ENCODE measurements around the gene PSMB7. TPM values are rescaled to one million over a fixed set of nuclear protein-coding genes. Genes with fewer than 3 reads are reported as not detected.

Gene PSMB7
- total and polyA plus RNA-seq, 2 of the 8 experiments (the other 6 are each of a cell fraction or from before 2014, with no cell fraction given) = 222 to 357 TPM

- H3K4me3 ChIP-seq (ENCODE audit: extremely low read depth in 1 of 4, insufficient read depth in 2 of 4, low read depth in 3 of 4, low read length in 4 of 4) = no peak overlapping the region
- no peak overlapping the region for H3K14ac ChIP-seq (ENCODE audit: insufficient read length)
- ChIA-PET CTCF (ENCODE audit: partially characterized antibody) (interaction anchor here (1.1 to 2.9 kb wide), 6 partner anchors 8 to 218 kb away, joined by 3 to 12 read pairs (median 4); no protein-coding TSS in a partner anchor), POLR2A (ENCODE audit: partially characterized antibody) (interaction anchor here (2.5 kb wide), 1 partner anchor 10 kb away, joined by 9 read pairs; no protein-coding TSS in a partner anchor)
- no peaks in the 10 kb centered on the region for H3K79me2 ChIP-seq (ENCODE audit: control insufficient read depth in 1 of 2, insufficient read depth in 2 of 2, low read length in 2 of 2)
- FAIRE-seq (no peak), DNase-seq (ENCODE audit: low read depth in 1 of 2, low spot score in 2 of 2) (no peak)
- peaks cover 0 to 12% (median 6%) of the 10 kb centered on the region in 4 experiments; a peak in 5 of 7 replicates for H3K4me1 ChIP-seq (replicated peaks in 1 of 4; ENCODE audit: control insufficient read depth in 3 of 4, insufficient read depth in 4 of 4, low read length in 3 of 4)
- H3K36me3 ChIP-seq (ENCODE audit: control insufficient read depth in 2 of 4, insufficient read depth in 4 of 4, low read length in 3 of 4) = peaks cover 0 to 12% (median 0%) of the 10 kb centered on the region in 4 experiments; a peak in 3 of 8 replicates
- H3K4me2 ChIP-seq (ENCODE audit: insufficient read depth in 1 of 2, low read depth in 2 of 2, low read length in 2 of 2) = no peak overlapping the region
- no peak overlapping the region for H3K9ac ChIP-seq (replicated peaks in 1 of 4; ENCODE audit: extremely low read depth in 1 of 4, low read depth in 3 of 4, low read length in 3 of 4)
- H3K18ac ChIP-seq (ENCODE audit: extremely low read depth, low read length) = no peak overlapping the region
- H4K8ac ChIP-seq (ENCODE audit: extremely low read depth, insufficient read depth, low read length) = no peak overlapping the region
- H3K4ac ChIP-seq (replicated peaks; ENCODE audit: insufficient read length, low read depth, low read length) = no peak overlapping the region
- no peak overlapping the region for H2AFZ ChIP-seq (ENCODE audit: low read length)
- no peak overlapping the region for H3K27ac ChIP-seq (ENCODE audit: low read depth, low read length)
- H4K20me1 ChIP-seq (replicated peaks in 1 of 2; ENCODE audit: control insufficient read depth in 1 of 2, insufficient read depth in 2 of 2, low read length in 2 of 2) = peaks cover 2 to 20% of the 10 kb centered on the region in 2 experiments
- H2BK120ac ChIP-seq (replicated peaks; ENCODE audit: low read depth, low read length) = no peak overlapping the region
- H2BK15ac ChIP-seq (ENCODE audit: low read length) = no peak overlapping the region
- no peak overlapping the region for H2BK20ac ChIP-seq (ENCODE audit: low read length)
- no peak overlapping the region for H4K91ac ChIP-seq (replicated peaks; ENCODE audit: insufficient read length, low read length)
- no peak overlapping the region for H2BK12ac ChIP-seq (ENCODE audit: low read depth, low read length)
- no peak overlapping the region for H3K56ac ChIP-seq (replicated peaks; ENCODE audit: insufficient read length, low read depth, low read length)
- no peak overlapping the region for H4K5ac ChIP-seq (ENCODE audit: insufficient read length, low read depth, low read length)
- H2BK5ac ChIP-seq (ENCODE audit: low read depth, low read length) = no peak overlapping the region
- TF ChIP-seq RXRA (IDR thresholded peaks at IDR 0.05; ENCODE audit: insufficient read depth, low read depth, low read length) (no peak), SRF (IDR thresholded peaks at IDR 0.05; ENCODE audit: low read depth, low read length) (no peak), TCF12 (IDR thresholded peaks at IDR 0.05; ENCODE audit: low read depth, low read length) (no peak), ATF2 (IDR thresholded peaks at IDR 0.05; ENCODE audit: low read length) (no peak), RFX5 (IDR thresholded peaks at IDR 0.05; ENCODE audit: borderline replicate concordance, low read depth, low read length) (no peak)
- H3K79me1 ChIP-seq (ENCODE audit: low read depth, low read length) = no peaks in the 10 kb centered on the region; the same call in 1 of the 2 replicates
- H2AK5ac ChIP-seq (ENCODE audit: low read depth, low read length) = no peak overlapping the region
- no peaks in the 10 kb centered on the region for H3K27me3 ChIP-seq (replicated peaks in 1 of 4; ENCODE audit: control insufficient read depth in 3 of 4, extremely low read depth in 1 of 4, insufficient read depth in 3 of 4, low read length in 3 of 4)
- no peaks in the 10 kb centered on the region for H3K9me3 ChIP-seq (ENCODE audit: insufficient read depth in 2 of 2, low read depth in 1 of 2, low read length in 1 of 2)
- 92% methylated on average over 6 of the region's 14 CpGs; no CpG with 5 or more reads in 1 of the 2 experiments for WGBS, 2 experiments (ENCODE audit: extremely low coverage in 1 of 2, insufficient coverage in 1 of 2, insufficient read length in 1 of 2, insufficient replicate concordance in 2 of 2, low coverage in 1 of 2, low lambda C conversion rate in 2 of 2, missing lambda C conversion rate in 1 of 2)
- no peak overlapping the region for H3K23ac ChIP-seq (ENCODE audit: insufficient read length)
- H3K23me2 ChIP-seq (ENCODE audit: low read depth, low read length) = no peaks in the 10 kb centered on the region
These were observed 70.2 kb downstream of the PSMB7 start for GRCh38 chr9:124345063-124345462.

All from H1 (cell line).